Esophagus mucosa (tissue), 1 donor: ENCODE results near the gene NCOA3. TPM values are rescaled to one million over a fixed set of nuclear protein-coding genes. Genes with fewer than 3 reads are reported as not detected.
"Not testable (repeated sequence)": the region's sequence is repeated elsewhere in the genome, so short reads cannot be mapped to it uniquely, and the experiment has no call there.

Experiments used
- ATAC-seq: fragments of 200-7000 bp; cut with Tn5 transposase; one replicate; pipeline ENCODE4 v1.9.1; 2020
- total RNA-seq: library from RNA; stranded (reverse); gene quantifications from one replicate; pipeline ENCODE4 v1.2.4, GENCODE V29; 2023
- donor health status: DM: yes; HTN: yes; CAD: no.

NCOA3 gene
- total RNA-seq, 1 donor from 2014 or later, result 29.1 TPM

GRCh38 chr20:47568019-47568418 is 66.3 kb downstream of the NCOA3 start:
- no peak for ATAC-seq

- no peak for ATAC-seq
Observed at GRCh38 chr20:47568837-47569410, 67.2 kb downstream of the NCOA3 start.

GRCh38 chr20:47571426-47571825 is 69.7 kb downstream of the NCOA3 start:
- ATAC-seq, result no peak

GRCh38 chr20:47572105-47572729 is 70.5 kb downstream of the NCOA3 start:
- ATAC-seq, result no peak

GRCh38 chr20:47573559-47573958 is 71.9 kb downstream of the NCOA3 start:
- ATAC-seq, result peak; percentile 13

- ATAC-seq, result no peak
Observed at GRCh38 chr20:47574616-47575364, 73.1 kb downstream of the NCOA3 start.

- ATAC-seq, result peak; percentile 87
Observed at GRCh38 chr20:47576516-47577033, 74.9 kb downstream of the NCOA3 start.

GRCh38 chr20:47577314-47577713 is 75.6 kb downstream of the NCOA3 start:
- ATAC-seq, result no peak

- ATAC-seq, result no peak
Observed at GRCh38 chr20:47578543-47578942, 76.9 kb downstream of the NCOA3 start.

- not testable (repeated sequence) for ATAC-seq
Observed at GRCh38 chr20:47580686-47581085, 79.0 kb downstream of the NCOA3 start.

GRCh38 chr20:47581090-47581489 is 79.4 kb downstream of the NCOA3 start:
- no peak for ATAC-seq

GRCh38 chr20:47583551-47583950 is 81.9 kb downstream of the NCOA3 start:
- ATAC-seq, result peak; percentile 39

- no peak for ATAC-seq
Observed at GRCh38 chr20:47585087-47585747, 83.5 kb downstream of the NCOA3 start.

- no peak for ATAC-seq
Observed at GRCh38 chr20:47586649-47587294, 85.1 kb downstream of the NCOA3 start.

GRCh38 chr20:47588158-47588557 is 86.5 kb downstream of the NCOA3 start:
- ATAC-seq, result no peak

- ATAC-seq, result no peak
Observed at GRCh38 chr20:47591231-47591630, 89.5 kb downstream of the NCOA3 start.

GRCh38 chr20:47594157-47594556 is 92.5 kb downstream of the NCOA3 start:
- no peak for ATAC-seq

GRCh38 chr20:47595138-47595537 is 93.5 kb downstream of the NCOA3 start:
- ATAC-seq, result not testable (repeated sequence)

GRCh38 chr20:47596003-47596571 is 94.4 kb downstream of the NCOA3 start:
- ATAC-seq, result no peak

- no peak for ATAC-seq
Observed at GRCh38 chr20:47597090-47597489, 95.4 kb downstream of the NCOA3 start.

GRCh38 chr20:47598911-47599744 is 97.4 kb downstream of the NCOA3 start:
- ATAC-seq, result no peak
